Spleen (tissue), 7 donors: ENCODE measurements around the gene ZNF780A.

ENCODE experiments used
- CTCF ChIP-seq, 11 experiments: fragments of 200-600 bp in 7 of 11; fragments of 450-650 bp in 4 of 11; sonication (generic) in 4 of 11; IDR thresholded peaks in 8 of 11; conservative IDR thresholded peaks in 3 of 11; 1 replicate in 7 of 11; 2 replicates in 4 of 11; pipeline versions ENCODE4 v1.4.0 to v1.8.0; 2016 to 2021; ENCODE audit warnings: antibody characterized with exemption in 11 of 11, inconsistent platforms in 4 of 11, mild to moderate bottlenecking in 1 of 11
- POLR2A ChIP-seq, 3 donors: fragments of 450-650 bp; IDR thresholded peaks; one replicate each; pipeline ENCODE4 v1.5.1; 2017; ENCODE audit warnings: antibody characterized with exemption in 3 of 3, mild to moderate bottlenecking in 1 of 3
- POLR2AphosphoS5 ChIP-seq, 3 donors: sonication (generic); formaldehyde crosslinking; IDR thresholded peaks; one replicate each; pipeline ENCODE4 v1.5.1; 2017; ENCODE audit warnings: antibody characterized with exemption in 3 of 3
- donor health status: DM: no; HTN: no; CAD: no; lungs with moderate emphysema.
- donor health status: DM: no; HTN: no; CAD: no.
- donor health status: DM: no; HTN: no; CAD: no.

GRCh38 chr19:40110570-40110969 is 19.8 kb upstream of the ZNF780A start:
- TF ChIP-seq CTCF (IDR thresholded peaks at IDR 0.05 in 8 of 11, conservative IDR thresholded peaks at IDR 0.05 in 3 of 11), result no peak
- TF ChIP-seq POLR2A (IDR thresholded peaks at IDR 0.05), result no peak
- no peak for TF ChIP-seq POLR2AphosphoS5 (IDR thresholded peaks at IDR 0.05)
